GM12873 (cell line): Measurements from ENCODE around the gene POGK.

Experiments used
- TF ChIP-seq, protein P1 (sequence below): IDR thresholded peaks from 2 replicates; pipeline ENCODE4 v1.5.1; 2012; ENCODE audit warnings: low read depth, mild to moderate bottlenecking, moderate library complexity, low read length, control low read depth; ENCODE audit not compliant: insufficient read depth; ENCODE audit errors: missing control alignments

Gene POGK

GRCh38 chr1:166838766-166839599, at the start of gene POGK:
TSS of gene POGK (plus strand) at chr1:166839475. CDS start at chr1:166840957, 1,482 bp downstream.
- TF ChIP-seq, protein P1, sequence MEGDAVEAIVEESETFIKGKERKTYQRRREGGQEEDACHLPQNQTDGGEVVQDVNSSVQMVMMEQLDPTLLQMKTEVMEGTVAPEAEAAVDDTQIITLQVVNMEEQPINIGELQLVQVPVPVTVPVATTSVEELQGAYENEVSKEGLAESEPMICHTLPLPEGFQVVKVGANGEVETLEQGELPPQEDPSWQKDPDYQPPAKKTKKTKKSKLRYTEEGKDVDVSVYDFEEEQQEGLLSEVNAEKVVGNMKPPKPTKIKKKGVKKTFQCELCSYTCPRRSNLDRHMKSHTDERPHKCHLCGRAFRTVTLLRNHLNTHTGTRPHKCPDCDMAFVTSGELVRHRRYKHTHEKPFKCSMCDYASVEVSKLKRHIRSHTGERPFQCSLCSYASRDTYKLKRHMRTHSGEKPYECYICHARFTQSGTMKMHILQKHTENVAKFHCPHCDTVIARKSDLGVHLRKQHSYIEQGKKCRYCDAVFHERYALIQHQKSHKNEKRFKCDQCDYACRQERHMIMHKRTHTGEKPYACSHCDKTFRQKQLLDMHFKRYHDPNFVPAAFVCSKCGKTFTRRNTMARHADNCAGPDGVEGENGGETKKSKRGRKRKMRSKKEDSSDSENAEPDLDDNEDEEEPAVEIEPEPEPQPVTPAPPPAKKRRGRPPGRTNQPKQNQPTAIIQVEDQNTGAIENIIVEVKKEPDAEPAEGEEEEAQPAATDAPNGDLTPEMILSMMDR: no peak

DNA sequence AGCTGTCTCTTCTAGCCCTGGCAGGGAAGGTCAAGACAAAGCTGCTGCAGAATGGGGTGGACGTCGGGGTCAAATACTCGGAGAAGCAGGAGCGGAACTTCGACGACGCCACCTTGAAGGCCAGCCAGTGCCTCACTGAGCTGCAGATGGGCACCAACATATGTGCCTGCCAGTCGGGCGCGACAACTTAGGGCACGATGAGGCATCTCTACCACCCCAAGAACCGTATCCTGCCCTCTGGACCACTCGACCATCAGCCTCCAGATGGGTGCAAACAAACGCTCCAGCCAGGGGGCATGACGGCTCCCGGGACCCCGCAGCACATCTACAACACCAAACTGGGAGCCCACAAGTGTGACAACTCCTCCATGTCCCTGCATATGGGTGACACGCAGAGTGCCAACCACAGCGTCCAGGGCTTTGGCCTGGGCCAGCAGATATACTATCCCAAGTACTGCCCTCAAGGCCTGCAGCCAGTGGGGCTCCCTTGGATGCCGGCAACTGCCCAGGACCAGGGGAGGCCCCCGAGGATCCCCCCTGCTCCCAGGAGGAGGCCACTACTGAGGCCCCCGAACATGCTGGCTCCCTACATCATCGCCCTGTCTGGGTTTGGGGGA, 42.5 kb upstream of the POGK start:
- TF ChIP-seq, protein P1: no peak

DNA sequence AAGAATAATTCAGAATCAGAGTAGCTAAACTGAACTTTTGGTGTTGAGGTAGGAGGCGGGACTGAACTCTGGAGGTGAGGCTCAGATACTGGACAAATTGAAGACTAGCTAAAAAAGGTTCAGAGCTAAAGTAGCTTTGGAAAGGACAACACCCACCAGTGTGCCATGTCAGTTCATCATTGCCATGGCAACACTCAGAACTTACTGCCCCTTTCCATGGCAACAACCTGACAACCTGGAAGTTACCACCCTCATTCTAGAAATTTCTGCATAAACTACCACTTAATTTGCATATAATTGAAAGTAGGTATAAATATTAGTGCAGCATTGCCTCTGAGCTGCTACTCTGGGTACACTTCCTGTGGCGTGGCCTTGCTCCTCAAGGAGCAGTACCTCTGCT, 30.3 kb upstream of the POGK start:
- TF ChIP-seq, protein P1: no peak

GRCh38 chr1:166811691-166812090, 27.6 kb upstream of the POGK start:
- TF ChIP-seq, protein P1: no peak

GRCh38 chr1:166813508-166814223, 25.6 kb upstream of the POGK start:
- TF ChIP-seq, protein P1: no peak

DNA sequence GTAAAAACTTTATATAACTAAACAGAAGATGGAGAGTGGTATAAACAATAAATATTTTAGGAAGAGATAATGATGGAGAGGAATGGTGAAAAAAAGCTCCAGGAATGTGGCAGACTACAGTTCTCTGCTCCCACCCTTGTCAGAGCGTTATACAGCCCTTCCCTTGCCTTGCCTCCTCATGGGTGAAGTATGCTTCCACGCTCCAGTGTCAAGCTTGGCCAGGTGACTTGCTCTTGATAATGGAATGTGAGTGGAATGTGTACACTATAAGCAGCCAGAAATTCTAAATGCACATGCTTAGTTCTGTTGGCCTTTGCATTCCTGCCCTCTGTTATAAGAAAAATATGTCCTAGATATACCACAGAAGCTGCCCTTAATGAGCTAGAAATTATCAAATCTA, 24.7 kb upstream of the POGK start:
- TF ChIP-seq, protein P1: no peak

DNA sequence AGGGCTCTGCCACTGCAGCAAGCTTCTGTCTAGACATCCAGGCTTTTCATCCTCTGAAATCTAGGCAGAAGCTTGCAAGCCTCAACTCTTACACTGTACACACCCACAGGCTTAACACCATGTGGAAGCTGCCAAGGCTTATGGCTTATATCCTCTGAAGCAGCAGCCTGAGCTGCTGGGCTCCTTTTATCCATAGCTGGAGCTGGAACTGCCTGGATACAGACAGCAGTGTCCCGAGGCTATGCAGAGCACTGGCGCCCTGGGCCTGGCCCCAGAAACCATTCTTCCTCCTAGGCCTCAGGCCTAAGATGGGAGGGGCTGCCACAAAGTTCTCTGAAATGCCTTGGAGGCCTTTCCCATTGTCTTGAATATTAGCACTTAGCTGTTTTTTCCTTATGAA, 19.3 kb upstream of the POGK start:
- TF ChIP-seq, protein P1: no peak
